GM19328 (cell line): ENCODE measurements around the gene FOXK2.
"Not testable (repeated sequence)": the region's sequence is repeated elsewhere in the genome, so short reads cannot be mapped to it uniquely, and the experiment has no call there.

ENCODE experiments used
- ATAC-seq: cut with Tn5 transposase; IDR thresholded peaks from one replicate; pipeline ENCODE4 v1.9.1; 2021; ENCODE audit warnings: mild to moderate bottlenecking, moderate library complexity; ENCODE audit not compliant: unreplicated experiment

The FOXK2 gene

DNA sequence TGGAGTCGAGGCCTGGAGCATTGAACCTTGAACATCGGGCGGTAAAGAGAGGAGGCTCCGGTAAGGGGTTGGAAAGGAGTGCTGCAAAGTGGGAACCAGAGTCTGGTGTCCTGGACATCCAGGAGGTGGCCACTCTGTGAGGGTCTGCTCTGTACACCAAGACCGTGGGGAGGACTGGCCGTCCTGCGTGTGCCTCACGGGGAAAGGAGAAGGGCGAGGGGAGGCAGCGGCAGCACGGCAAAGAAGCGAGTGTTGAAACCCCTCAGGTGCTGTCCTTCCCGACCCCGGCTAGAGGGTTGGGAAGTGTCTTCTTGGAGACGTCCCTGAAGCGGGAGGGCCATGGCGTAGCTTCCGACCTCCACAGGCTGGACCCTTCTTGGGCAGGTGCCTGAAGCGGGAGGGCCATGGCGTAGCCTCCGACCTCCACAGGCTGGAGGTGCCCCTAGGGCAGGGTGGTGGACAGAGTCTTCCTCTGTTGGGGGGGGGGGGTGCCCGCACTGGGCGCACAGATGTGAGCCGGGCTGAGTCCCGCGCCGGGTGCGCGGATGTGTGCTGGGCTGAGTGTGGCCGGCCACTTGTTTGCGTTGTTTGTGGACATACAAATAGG lies 42.0 kb downstream of the FOXK2 start:
- no peak for ATAC-seq

DNA sequence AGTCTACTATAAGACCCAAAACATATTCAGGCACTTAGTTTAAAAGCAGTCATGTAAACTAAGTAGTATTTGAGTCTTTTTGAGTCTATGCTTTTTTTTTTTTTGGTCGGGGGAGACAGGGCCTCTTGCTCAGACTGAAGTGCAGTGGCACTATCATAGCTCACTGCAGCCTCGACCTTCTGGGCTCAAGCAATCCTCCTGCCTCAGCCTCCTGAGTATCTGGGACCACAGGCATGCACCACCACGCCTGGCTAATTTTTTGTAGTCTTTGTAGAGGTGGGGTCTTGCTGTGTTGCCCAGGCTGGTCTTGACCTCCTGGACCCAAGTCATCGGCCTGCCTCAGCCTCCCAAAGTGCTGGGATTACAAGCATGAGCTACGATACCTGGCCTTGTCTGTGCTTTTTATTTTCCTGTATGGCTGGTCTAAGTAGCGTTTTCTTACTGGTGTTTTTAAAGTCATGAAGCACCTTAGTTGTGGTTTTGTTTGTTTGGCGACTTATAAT lies 43.2 kb downstream of the FOXK2 start:
- not testable (repeated sequence) for ATAC-seq

DNA sequence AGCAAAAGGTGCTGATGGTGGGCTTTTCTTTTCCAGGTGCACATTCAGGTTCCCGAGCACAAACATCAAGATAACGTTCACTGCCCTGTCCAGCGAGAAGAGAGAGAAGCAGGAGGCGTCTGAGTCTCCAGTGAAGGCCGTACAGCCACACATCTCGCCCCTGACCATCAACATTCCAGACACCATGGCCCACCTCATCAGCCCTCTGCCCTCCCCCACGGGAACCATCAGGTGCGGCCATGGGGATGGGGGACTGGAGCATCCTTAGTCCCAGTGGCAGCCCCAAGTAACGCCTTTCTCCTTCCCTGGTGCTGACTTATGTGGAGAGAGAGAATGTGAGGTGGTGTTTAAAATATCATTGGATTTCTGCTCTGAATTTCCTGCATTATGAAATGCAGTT lies 43.8 kb downstream of the FOXK2 start:
- ATAC-seq, result no peak

GRCh38 chr17:82563745-82564144 lies 44.2 kb downstream of the FOXK2 start:
- not testable (repeated sequence) for ATAC-seq

GRCh38 chr17:82564241-82564640 lies 44.7 kb downstream of the FOXK2 start:
- no peak for ATAC-seq

- no peak for ATAC-seq
These were observed 46.0 kb downstream of the FOXK2 start for GRCh38 chr17:82565551-82565950.

GRCh38 chr17:82566129-82566960 lies 46.8 kb downstream of the FOXK2 start:
- ATAC-seq, result no peak

- ATAC-seq, result no peak
These were observed 47.8 kb downstream of the FOXK2 start for GRCh38 chr17:82567286-82567685.

DNA sequence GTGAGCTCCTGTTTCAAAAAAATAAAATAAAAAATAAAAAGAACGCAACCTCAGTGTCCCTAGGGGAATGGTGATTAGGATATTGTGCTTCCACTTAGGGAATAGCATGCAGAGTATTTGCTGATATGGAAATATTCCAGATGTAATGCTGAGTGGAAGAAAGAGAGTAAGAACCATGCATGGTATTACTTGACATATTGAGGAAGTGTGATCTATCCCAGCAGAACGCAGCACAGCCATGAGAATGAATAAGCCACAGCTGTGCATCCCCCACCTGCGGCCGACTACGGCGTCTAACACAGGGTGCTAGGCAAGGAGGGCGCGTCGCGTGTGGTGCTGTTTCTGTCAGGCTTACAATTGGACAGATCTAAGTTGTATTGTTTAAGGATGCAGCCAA lies 49.5 kb downstream of the FOXK2 start:
- ATAC-seq, result no peak

GRCh38 chr17:82569621-82570020 lies 50.1 kb downstream of the FOXK2 start:
- ATAC-seq, result no peak

DNA sequence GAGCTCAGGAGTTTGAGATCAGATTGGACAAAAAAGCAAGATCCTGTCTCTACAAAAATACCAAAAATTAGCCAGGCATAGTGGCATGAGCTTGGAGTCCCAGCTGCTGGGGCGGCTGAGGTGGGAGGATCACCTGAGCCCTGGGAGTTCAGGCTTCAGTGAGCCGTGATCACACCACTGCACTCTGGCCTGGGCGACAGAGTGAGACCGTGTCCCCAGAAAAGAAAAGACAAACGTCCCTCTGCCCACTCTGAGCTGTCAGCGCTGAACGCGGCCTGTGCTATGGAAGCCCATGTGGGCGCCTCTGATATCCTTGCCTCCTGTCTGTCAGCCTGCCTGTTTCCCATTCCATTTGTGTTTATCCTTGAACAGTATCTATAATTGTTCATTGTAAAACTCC lies 50.7 kb downstream of the FOXK2 start:
- no peak for ATAC-seq

DNA sequence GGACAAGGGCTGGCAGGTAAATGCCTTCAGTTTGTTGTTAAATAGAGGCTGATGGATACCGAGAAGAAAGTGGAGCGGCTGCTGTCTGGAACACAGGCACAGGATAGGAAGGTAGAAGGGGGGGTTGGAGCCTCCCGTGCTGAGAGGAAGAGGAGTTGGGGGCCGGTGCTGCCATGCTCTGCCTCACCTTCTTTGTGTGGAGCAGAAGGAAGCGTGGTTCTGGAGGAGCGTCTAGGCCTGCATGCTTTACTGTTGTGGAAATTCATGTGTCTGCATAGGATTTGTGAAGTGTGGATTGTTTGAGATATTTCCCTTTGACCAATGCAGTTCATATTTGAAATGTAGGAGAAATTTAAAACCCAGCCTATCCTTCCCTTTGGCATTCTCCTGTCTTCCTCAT lies 52.3 kb downstream of the FOXK2 start:
- ATAC-seq, result no peak

GRCh38 chr17:82574041-82574440 lies 54.5 kb downstream of the FOXK2 start:
- ATAC-seq, result no peak

- ATAC-seq, result not testable (repeated sequence)
These were observed 56.2 kb downstream of the FOXK2 start for GRCh38 chr17:82575581-82576221.

DNA sequence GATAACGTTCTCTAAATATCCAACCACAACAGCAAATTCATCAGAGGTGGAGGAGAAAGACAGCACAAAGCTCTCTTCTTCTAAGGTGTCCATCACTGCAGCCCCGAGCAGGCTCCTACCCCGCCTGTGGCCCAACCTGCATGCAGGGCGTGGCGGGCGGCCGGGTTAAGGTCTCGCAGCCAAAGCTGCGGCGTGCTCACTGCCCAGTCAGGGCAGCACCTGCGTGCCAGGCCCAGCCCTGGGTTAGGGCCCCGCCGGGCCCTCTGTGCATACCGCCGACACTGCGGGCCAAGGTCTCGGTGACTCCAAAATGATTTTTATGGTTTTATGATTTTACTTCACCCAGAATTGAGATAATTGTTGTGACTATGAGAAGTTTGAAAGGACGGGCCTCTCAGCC lies 57.8 kb downstream of the FOXK2 start:
- no peak for ATAC-seq

GRCh38 chr17:82579969-82580368 lies 60.4 kb downstream of the FOXK2 start:
- not testable (repeated sequence) for ATAC-seq

DNA sequence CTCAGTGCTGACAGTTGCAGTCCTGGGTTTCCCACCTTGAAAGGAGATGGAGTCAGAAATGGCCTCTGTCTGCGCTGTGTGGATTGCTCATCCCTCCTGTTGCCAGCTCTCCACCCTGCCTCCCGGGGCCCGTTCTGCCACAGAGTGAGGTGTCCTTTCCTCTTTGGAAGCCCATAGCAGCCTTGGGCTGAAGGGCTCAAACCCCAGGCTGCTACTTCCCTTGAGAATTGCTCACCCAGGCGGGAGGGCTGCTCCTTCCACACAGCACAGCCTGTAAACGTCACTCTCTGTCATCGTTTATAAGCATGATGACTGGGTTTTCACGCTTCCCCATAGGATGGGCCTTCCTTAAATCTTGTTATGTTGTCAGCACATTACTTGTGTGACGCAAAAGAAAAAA lies 62.7 kb downstream of the FOXK2 start:
- ATAC-seq, result no peak

DNA sequence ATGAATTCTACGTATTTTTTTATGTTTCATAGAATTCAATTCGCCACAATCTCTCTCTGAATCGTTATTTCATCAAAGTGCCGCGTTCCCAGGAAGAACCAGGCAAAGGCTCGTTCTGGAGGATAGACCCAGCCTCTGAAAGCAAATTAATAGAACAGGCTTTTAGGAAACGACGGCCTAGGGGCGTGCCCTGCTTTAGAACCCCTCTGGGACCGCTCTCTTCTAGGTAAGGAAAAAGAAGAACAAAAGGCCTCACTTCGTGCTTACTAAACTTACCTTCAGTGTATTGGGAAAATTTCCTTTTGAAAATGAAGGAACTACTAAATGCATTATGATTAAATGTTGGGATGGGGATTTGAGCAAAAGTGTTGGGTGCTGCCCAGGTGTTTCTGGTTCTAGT lies 63.2 kb downstream of the FOXK2 start:
- ATAC-seq, result no peak

GRCh38 chr17:82583720-82584234 lies 64.2 kb downstream of the FOXK2 start:
- no peak for ATAC-seq

DNA sequence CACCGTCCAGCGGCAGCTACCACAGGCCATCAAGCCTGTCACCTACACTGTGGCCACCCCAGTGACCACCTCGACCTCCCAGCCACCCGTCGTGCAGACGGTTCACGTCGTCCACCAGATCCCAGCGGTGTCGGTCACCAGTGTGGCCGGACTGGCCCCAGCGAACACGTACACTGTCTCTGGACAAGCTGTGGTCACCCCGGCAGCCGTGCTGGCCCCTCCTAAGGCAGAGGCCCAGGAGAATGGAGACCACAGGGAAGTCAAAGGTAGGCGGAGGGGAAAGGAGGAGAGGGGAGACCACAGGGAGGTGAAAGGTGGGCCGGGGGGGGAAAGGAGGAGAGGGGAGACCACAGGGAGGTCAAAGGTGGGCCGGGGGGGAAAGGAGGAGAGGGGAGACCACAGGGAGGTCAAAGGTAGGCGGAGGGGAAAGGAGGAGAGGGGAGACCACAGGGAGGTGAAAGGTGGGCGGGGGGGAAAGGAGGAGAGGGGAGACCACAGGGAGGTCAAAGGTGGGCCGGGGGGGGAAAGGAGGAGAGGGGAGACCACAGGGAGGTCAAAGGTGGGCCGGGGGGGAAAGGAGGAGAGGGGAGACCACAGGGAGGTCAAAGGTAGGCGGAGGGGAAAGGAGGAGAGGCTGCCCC lies 66.5 kb downstream of the FOXK2 start:
- not testable (repeated sequence) for ATAC-seq

DNA sequence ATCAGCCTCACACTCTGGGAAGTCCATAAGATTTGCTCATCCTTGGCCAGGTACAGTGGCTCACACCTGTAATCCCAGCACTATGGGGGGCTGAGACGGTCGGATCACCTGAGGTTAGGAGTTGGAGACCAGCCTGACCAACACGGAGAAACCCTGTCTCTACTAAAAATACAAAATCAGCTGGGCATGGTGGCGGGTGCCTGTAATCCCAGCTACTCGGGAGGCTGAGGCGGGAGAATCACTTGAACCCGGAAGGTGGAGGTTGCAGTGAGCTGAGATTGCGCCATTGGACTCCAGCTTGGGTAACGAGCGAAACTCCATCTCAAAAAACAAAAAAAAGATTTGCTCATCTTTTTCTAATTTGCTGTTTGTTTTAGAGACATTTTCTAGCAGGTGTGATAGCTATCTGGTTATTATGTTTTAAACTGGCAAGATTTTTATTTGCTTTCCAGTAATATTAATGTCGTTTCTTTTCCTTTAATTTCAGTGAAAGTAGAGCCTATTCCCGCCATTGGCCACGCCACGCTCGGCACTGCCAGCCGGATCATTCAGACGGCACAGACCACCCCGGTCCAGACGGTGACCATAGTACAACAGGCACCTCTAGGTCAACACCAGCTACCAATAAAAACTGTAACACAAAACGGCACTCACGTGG lies 67.2 kb downstream of the FOXK2 start:
- no peak for ATAC-seq
